ENCODE results near the gene NOC4L. TPM values are rescaled to one million over a fixed set of nuclear protein-coding genes. Genes with fewer than 3 reads are reported as not detected.
A peak's percentile ranks its signal among the peaks of the same experiment; 100 is the strongest.

NOC4L gene
- total RNA-seq, 1 donor from 2014 or later: 29.1 TPM

DNA sequence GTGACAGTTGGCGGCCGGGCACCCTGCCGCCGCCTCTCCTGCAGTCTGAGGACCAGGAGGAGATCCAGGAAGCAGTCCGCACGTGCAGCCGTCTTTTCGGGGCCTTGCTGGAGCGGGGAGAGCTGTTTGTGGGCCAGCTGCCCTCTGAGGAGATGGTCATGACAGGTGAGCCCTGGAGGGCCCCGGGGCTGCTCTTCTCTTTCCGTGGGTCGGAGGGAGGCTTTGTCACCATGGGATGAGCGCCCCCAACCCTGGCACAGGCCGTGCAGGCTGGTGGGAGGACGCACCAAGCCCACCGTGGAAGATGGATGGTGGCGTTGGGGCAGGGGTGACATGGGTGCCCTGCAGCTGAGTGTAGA is 532 bp downstream of the NOC4L start:
- POLR2A ChIA-PET: interaction anchor here (0.5 kb wide), 1 partner anchor 81 kb away, joined by 15 read pairs; no protein-coding TSS in a partner anchor
- no peaks in the 10 kb centered on the region for H3K9me3 Mint-ChIP-seq
- H3K27me3 Mint-ChIP-seq: no peaks in the 10 kb centered on the region
- H3K36me3 Mint-ChIP-seq (ENCODE audit: low read depth): peaks cover 31% of the 10 kb centered on the region
- ATAC-seq (ENCODE audit: low read depth) (peak; percentile 5), DNase-seq (no peak)
- intact Hi-C loops (cut with micrococcal nuclease): loop anchor here (1.0 kb wide), 3 partner anchors 45 to 73 kb away; no protein-coding TSS in a partner anchor
- CTCF ChIA-PET: interaction anchor here (0.9 to 1.0 kb wide), 2 partner anchors 9 to 270 kb away, joined by 3 to 6 read pairs; no protein-coding TSS in a partner anchor
- H3K4me3 Mint-ChIP-seq: peak overlapping the region; percentile 91
- peak overlapping the region; percentile 77 for H3K27ac Mint-ChIP-seq
- H3K4me1 Mint-ChIP-seq: peaks cover 35% of the 10 kb centered on the region
- TF ChIP-seq, protein P1, sequence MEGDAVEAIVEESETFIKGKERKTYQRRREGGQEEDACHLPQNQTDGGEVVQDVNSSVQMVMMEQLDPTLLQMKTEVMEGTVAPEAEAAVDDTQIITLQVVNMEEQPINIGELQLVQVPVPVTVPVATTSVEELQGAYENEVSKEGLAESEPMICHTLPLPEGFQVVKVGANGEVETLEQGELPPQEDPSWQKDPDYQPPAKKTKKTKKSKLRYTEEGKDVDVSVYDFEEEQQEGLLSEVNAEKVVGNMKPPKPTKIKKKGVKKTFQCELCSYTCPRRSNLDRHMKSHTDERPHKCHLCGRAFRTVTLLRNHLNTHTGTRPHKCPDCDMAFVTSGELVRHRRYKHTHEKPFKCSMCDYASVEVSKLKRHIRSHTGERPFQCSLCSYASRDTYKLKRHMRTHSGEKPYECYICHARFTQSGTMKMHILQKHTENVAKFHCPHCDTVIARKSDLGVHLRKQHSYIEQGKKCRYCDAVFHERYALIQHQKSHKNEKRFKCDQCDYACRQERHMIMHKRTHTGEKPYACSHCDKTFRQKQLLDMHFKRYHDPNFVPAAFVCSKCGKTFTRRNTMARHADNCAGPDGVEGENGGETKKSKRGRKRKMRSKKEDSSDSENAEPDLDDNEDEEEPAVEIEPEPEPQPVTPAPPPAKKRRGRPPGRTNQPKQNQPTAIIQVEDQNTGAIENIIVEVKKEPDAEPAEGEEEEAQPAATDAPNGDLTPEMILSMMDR (IDR thresholded peaks at IDR 0.05): no peak

DNA sequence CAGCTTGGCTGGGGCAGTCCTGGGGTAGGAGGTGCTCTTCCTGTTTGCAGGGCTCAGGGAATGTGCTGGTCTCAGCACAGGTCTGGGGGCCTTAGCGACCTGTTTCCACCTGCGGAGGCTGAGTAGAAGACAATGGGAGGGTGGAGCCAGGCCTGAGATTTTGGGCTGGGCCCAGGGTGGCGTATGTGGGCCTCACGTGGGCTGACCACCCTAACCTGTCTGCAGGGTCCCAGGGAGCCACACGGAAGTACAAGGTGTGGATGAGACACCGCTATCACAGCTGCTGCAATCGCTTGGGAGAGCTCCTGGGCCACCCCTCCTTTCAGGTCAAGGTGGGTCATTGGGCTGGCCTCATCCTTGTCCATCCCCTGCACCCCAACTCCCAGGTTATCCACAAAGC is 1.1 kb downstream of the NOC4L start:
- POLR2A ChIA-PET: no interaction called here
- intact Hi-C loops (cut with micrococcal nuclease): no loop called here
- no peaks in the 10 kb centered on the region for H3K9me3 Mint-ChIP-seq
- no peaks in the 10 kb centered on the region for H3K27me3 Mint-ChIP-seq
- ATAC-seq (ENCODE audit: low read depth) (no peak), DNase-seq (no peak)
- CTCF ChIA-PET: interaction anchor here (1.0 kb wide), 1 partner anchor 8 kb away, joined by 6 read pairs; no protein-coding TSS in a partner anchor
- TF ChIP-seq, protein P1 (IDR thresholded peaks at IDR 0.05): no peak
- peak overlapping the region; percentile 77 for H3K27ac Mint-ChIP-seq
- H3K36me3 Mint-ChIP-seq (ENCODE audit: low read depth): peaks cover 28% of the 10 kb centered on the region
- peaks cover 35% of the 10 kb centered on the region for H3K4me1 Mint-ChIP-seq
- H3K4me3 Mint-ChIP-seq: peak overlapping the region; percentile 91

DNA sequence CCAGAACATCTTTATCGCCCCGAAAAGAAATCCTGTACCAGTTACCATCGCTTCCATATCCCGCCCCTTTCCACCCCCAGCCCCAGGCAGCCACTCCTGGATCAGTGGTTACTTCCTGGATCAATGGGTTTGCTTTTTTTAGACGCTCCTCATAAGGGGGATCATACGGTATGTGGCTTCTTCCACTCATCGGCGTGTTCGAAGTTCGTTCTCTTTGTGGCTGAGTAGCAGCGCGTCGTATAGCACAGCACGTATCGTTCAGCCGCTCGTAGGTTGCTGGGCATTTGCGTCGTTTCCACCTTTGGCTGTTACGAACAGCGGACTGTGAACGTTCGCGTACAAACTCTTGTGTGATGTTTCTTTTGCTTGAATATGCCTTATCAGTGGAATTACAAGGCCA is 1.8 kb downstream of the NOC4L start:
- DNase-seq (no peak), ATAC-seq (ENCODE audit: low read depth) (no peak)
- TF ChIP-seq, protein P1 (IDR thresholded peaks at IDR 0.05): no peak
- intact Hi-C loops (cut with micrococcal nuclease): no loop called here
- Mint-ChIP-seq H3K4me1 (peaks cover 35% of the 10 kb centered on the region), H3K9me3 (no peaks in the 10 kb centered on the region), H3K4me3 (peak overlapping the region; percentile 91), H3K36me3 (ENCODE audit: low read depth) (peaks cover 27% of the 10 kb centered on the region), H3K27me3 (no peaks in the 10 kb centered on the region), H3K27ac (no peak overlapping the region)
- POLR2A ChIA-PET: no interaction called here
- CTCF ChIA-PET: no interaction called here

DNA sequence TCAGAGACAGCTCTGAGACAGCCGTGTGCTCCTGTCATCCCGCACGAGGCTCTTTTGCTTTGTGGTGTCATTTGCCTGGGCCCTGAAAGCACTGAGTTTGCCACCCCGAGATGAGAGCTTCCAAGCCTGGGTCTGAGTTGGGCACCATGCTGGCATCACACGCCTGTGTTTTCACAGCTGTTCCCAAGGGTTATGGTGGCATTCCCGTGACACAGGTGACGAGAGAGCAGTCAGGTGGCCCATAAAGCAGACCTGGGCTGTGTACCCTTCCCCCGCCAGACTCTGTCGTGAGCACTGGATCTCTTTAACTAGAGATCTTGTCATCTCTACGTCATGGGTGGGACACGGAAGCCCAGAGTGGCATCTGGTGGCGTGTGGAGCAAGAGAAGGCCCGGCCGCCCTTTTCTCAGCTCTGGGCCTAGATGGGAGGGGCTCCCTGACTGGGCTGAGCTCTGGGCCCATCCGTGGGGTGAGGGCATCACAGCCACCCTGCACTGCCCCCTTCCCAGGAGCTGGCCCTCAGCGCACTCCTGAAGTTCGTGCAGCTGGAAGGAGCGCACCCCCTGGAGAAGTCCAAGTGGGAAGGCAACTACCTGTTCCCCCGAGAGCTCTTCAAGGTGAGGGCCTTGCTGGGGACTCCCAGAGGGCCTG is 2.6 kb downstream of the NOC4L start:
- Mint-ChIP-seq H3K4me3 (no peak overlapping the region), H3K9me3 (no peaks in the 10 kb centered on the region), H3K27ac (no peak overlapping the region), H3K27me3 (no peaks in the 10 kb centered on the region), H3K4me1 (peaks cover 35% of the 10 kb centered on the region), H3K36me3 (ENCODE audit: low read depth) (peaks cover 30% of the 10 kb centered on the region)
- DNase-seq (no peak), ATAC-seq (ENCODE audit: low read depth) (no peak)
- ChIA-PET CTCF (no interaction called here), POLR2A (interaction anchor here (0.5 kb wide), 1 partner anchor 74 kb away, joined by 3 read pairs; no protein-coding TSS in a partner anchor)
- TF ChIP-seq, protein P1 (IDR thresholded peaks at IDR 0.05): no peak
- intact Hi-C loops (cut with micrococcal nuclease): no loop called here

DNA sequence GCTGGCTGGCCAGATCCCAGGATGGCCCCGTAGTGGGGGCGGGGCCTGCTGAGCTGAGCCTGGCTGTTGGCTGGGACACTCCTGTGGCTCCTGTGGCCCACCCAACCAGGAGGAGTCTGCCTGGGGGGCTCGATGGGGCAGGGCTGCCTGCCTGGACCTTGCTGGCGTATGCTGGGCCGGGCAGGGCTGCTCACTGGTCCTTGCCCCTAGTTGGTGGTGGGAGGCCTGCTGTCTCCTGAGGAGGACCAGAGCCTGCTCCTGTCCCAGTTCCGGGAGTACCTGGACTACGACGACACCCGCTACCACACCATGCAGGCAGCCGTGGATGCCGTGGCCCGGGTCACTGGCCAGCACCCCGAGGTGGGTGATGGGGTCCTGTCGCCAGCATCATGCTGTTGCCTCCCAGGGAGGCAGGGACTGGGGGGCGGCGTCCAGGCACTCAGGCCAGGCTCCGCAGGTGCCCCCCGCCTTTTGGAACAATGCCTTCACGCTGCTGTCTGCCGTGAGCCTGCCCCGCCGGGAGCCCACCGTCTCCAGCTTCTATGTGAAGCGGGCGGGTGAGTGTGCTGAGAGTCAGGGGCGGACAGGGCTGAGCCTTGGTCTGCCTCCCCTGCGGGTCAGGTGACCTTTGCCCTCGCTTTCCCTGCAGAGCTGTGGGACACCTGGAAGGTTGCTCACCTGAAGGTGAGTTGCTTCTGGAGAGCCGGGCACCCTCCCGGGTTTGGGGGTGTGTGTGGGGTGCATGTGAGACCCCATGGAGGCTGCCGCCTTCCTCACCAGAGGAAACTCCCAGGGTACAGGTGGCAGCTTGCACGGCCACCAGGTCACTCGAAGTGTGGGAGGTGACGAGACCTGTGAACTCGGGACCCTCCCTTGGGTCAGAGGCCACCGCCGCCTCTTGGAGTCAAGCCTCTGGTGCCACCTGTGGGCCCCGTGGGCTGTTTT is 3.4 kb downstream of the NOC4L start:
- CTCF ChIA-PET: no interaction called here
- Mint-ChIP-seq H3K4me3 (no peak overlapping the region), H3K4me1 (peaks cover 32% of the 10 kb centered on the region), H3K9me3 (no peaks in the 10 kb centered on the region), H3K36me3 (ENCODE audit: low read depth) (peaks cover 29% of the 10 kb centered on the region), H3K27me3 (no peaks in the 10 kb centered on the region), H3K27ac (no peak overlapping the region)
- TF ChIP-seq, protein P1 (IDR thresholded peaks at IDR 0.05): no peak
- DNase-seq: peak; percentile 12
- POLR2A ChIA-PET: interaction anchor here (0.5 kb wide), 1 partner anchor 73 kb away, joined by 3 read pairs; no protein-coding TSS in a partner anchor
- ATAC-seq (ENCODE audit: low read depth): no peak
- intact Hi-C loops (cut with micrococcal nuclease): no loop called here
